NCI-H1048 (cell line): Measurements from ENCODE around the gene EHMT1.
"Not testable (repeated sequence)": the region's sequence is repeated elsewhere in the genome, so short reads cannot be mapped to it uniquely, and the experiment has no call there.

Source experiments
- DNase-seq: peaks from one replicate; lab custom pipeline; 2025; lab: John Stamatoyannopoulos, UW

The EHMT1 gene

GRCh38 chr9:137694962-137695875 is 76.4 kb downstream of the EHMT1 start:
- no peak for DNase-seq

DNA sequence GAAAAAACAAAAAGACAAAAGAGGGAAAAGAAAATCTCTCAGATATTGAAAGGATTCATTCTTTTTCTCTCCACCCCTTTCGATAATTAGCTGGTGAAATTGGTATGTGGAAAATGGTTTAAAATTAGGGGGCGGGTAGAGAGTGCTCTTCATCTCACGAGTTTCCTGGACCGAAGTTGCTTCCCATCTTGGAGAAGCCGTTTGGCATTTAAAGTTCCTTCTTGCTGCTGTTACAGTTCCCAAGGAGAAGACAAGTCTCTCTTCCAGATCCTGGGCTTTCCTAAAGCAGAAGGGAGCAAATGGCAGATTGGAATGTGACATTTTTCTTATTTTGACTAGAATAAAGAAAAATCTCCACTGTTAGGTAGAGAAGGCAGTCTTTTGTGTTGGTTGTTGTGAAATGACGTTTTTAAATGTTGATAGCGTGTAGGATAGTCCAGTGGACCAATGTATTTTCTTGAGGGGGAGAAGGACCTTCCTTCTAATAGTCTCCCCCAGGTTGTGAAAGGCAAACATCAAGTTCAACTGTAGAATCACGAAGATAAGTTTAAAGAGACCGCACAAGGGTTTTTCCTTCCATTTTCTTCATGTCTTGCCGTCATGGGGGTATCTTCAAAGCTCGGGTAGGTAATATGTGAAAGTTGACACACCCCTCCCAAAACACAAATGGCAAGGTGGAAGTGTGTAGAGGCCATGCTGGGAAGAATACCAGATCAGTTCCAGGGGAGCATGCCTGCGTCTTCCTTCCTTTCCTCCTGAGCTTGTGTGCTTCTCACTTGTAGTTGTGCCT is 77.5 kb downstream of the EHMT1 start:
- no peak for DNase-seq

DNA sequence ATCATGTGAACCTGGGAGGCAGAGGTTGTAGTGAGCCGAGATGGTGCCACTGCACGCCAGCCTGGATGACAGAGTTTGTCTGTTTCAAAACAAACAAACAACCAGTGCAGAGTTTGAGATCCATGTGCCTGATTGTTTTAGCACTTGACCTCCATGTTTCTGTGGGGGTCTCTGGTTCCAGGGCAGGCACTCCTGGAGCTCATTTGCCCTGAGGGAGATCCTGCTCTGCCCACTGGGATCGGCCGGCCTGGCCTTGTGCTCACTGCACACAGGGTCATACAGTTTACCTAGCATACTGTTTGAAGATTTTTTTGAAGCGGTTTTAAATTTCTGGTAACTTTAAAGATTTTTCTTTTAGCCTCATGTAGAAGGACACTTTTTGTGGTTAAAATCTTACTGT is 78.4 kb downstream of the EHMT1 start:
- no peak for DNase-seq

DNA sequence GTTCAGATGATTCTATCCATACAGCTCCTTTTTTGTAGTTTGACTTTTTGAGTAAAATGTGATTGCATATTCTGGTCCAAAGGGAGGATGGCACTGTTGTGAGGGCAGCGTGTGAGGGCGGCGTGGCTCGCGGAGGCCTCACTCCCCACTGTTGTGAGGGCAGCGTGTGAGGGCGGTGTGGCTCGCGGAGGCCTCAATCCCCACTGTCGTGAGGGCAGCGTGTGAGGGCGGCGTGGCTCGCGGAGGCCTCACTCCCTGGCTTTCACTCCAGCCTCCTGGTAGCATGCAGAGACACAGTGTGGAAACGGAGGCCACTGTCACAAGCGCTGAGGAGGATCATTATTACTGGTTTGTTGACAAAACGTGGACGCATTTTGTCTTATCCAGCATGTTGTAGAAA is 79.0 kb downstream of the EHMT1 start:
- no peak for DNase-seq

DNA sequence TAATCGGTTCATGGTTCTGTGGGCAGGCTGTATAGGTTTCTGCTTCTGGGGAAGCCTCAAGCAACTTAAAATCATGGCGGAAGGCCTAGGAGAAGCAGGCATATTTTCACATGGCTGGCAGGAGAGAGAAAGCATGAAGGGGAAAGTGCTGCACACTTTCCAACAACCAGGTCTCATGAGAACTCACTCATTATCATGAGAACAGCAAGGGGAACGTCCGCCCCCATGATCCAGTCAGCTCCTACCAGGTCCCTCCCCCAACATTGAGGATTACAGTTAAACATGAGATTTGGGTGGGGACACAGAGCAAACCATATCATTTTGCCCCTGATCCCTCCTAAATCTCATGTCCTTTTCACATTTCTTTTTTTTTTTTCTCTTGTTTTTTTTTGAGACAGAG is 82.1 kb downstream of the EHMT1 start:
- DNase-seq: no peak

DNA sequence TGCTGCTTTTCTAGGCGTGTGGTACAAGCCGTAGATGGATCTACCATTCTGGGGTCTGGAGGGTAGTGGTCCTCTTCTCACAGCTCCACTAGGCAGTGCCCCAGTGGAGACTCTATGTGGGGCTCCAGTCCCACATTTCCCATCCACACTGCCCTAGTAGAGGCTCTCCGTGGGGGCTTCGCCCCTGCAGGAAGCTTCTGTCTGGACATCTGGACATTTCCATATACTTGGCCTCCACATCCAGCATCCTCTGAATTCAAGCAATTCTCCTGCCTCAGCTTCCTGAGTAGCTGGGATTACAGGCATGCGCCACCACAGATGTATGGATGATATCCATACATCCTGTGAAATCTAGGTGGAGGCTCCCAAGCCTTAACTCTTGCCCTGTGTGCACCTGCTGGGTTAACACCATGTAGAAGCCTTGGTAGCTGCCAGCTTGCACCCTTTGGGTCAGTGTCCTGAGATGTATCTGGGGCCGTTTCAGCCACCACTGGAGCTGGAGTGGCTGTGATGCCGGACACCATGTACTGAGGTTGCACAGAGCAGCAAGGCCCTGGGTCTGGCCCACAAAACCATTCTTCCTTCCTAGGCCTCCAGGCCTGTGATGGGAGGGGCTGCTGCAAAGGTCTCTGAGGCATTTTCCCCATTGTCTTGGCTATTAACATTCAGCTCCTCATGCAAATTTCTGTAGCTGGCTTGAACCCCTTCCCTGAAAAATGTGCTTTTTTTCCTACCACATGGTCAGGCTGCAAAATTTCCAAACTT is 84.0 kb downstream of the EHMT1 start:
- DNase-seq: no peak

DNA sequence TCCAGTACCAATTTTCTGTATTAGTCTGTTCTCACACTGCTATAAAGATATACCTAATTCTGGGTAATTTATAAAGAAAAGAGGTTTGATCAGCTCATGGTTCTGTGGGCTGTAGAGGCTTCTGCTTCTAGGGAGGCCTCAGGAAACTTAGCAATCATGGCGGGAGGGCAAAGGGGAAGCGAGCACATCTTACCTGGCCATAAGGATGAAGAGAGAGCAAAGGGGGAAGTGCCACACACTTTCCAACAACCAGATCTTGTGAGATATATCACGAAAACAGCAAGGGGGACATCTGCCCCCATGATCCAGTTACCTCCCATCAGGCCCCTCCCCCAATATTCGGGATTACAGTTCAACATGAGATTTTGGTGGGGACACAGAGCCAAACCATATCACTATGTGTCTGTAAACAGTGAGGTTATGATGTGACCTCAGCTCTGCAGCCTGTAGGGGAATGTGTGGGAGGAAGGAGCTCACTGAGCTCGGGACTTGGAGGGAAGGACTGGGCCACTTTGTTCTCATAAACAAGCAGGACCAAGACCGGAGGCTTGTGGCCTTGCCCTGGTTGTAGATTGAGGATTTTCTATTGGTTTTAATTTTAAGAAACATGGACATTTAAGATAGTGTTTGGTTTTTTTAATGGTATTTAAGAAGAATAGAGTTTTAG is 85.2 kb downstream of the EHMT1 start:
- DNase-seq: no peak

- no peak for DNase-seq
These were observed 86.6 kb downstream of the EHMT1 start for GRCh38 chr9:137705443-137705863.

GRCh38 chr9:137705906-137706305 is 87.1 kb downstream of the EHMT1 start:
- DNase-seq: no peak

GRCh38 chr9:137707361-137707760 is 88.6 kb downstream of the EHMT1 start:
- no peak for DNase-seq

GRCh38 chr9:137708590-137709284 is 89.9 kb downstream of the EHMT1 start:
- DNase-seq: no peak

- DNase-seq: no peak
These were observed 90.8 kb downstream of the EHMT1 start for GRCh38 chr9:137709411-137710101.

DNA sequence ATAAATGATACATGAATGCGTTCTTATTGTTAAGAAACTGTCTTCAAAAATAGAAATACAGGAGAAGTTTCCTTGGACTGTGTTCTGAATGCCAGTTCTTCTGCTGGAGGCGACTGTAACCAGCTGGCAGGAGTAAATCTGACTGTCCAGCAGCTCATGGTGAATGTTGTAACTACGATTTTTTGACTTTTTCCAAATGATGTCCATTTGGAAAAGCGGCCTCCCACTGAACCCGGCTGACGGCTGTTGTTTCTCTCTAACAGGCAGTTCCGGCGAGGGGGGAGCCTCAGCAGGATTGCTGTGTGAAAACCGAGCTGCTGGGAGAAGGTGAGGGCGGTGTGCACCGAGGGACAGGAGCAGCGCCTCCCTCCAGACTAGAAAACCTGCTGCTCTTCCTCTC is 91.9 kb downstream of the EHMT1 start:
- DNase-seq: no peak

DNA sequence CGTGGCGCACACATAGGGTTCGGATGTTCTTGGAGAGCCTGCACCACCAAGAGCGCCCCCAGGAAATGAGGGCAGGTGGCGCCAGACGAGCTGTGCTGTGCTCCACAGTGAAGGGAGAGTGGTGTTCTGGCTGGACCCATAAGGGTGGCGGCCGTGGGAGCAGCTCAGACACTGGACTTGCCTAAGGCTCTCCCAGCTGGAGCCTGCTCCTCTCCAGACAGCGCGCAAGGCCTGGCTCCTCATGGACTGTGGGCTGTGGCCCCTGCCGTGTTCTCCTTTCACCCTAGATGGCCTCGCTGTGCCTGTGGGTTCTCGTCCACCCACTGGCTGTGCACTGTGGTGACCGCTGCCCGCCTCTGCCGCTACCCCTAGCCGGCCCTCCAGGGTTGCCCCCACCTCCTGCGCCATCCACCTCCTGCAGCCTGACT is 92.9 kb downstream of the EHMT1 start:
- no peak for DNase-seq

GRCh38 chr9:137715321-137715720 is 96.5 kb downstream of the EHMT1 start:
- DNase-seq: no peak

DNA sequence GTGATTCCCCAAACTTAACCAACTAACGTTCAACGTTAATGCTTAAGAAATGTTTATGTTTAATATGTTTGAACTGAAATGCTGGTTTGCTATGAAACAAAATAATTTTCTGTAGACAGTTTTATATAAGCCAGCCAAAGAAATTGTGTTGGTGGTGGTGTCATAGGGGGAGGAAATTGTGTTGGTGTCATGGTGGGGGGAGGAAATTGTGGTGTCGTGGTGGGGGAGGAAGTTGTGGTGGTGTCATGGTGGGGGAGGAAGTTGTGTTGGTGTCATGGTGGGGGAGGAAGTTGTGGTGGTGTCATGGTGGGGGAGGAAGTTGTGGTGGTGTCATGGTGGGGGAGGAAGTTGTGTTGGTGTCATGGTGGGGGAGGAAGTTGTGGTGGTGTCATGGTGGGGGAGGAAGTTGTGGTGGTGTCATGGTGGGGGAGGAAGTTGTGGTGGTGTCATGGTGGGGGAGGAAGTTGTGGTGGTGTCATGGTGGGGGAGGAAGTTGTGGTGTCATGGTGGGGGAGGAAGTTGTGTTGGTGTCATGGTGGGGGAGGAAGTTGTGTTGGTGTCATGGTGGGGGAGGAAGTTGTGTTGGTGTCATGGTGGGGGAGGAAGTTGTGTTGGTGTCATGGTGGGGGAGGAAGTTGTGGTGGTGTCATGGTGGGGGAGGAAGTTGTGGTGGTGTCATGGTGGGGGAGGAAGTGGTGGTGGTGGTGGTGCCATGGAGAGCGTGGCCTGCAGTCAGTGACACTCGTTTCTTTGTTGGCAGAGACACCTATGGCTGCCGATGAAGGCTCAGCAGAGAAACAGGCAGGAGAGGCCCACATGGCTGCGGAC is 97.3 kb downstream of the EHMT1 start:
- DNase-seq: not testable (repeated sequence)

- no peak for DNase-seq
These were observed 98.0 kb downstream of the EHMT1 start for GRCh38 chr9:137716694-137717287.

DNA sequence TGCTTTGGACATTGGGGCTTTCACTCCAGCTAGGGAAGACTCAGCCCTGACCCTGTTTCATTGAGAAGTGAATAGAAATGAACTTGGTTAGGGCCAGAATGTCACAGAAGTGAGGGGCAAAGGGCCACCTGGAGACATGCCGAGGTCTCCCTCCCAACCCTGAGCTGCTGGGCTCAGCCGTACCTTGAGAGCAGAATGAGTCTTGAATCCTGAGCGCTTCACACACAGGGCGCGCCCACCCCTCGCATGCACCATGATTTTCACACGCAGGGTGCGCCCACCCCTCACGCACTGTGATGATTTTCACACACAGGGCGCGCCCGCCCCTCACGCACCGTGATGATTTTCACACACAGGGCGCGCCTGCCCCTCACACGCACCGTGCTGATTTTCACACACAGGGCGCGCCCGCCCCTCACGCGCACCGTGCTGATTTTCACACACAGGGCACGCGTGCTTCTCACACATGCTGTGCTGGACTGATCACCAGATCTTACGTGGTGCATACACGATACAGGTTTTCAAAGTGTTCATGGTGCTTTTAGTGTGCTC is 99.0 kb downstream of the EHMT1 start:
- no peak for DNase-seq

- DNase-seq: no peak
These were observed 100.4 kb downstream of the EHMT1 start for GRCh38 chr9:137719194-137719593.
